Esophagus squamous epithelium (tissue), 4 donors: ENCODE results near the gene HPCAL1.

ENCODE experiments used
- CTCF ChIP-seq, 6 experiments: fragments of 450-650 bp in 4 of 6; fragments of 200-600 bp in 2 of 6; sonication (generic) in 2 of 6; IDR thresholded peaks; one replicate each; pipeline ENCODE4 v1.5.1; 2016 to 2019; ENCODE audit warnings: antibody characterized with exemption in 6 of 6, mild to moderate bottlenecking in 4 of 6, moderate library complexity in 4 of 6
- POLR2A ChIP-seq, 4 donors: fragments of 450-650 bp; IDR thresholded peaks; one replicate each; pipeline ENCODE4 v1.6.1; 2017; ENCODE audit warnings: antibody characterized with exemption in 4 of 4, mild to moderate bottlenecking in 4 of 4, moderate library complexity in 3 of 4

- TF ChIP-seq CTCF (IDR thresholded peaks at IDR 0.05) (no peak), POLR2A (IDR thresholded peaks at IDR 0.05) (no peak)
Observed at GRCh38 chr2:10363861-10364610, 61.3 kb downstream of the HPCAL1 start.
